ENCODE measurements around the gene RRAD. TPM values are rescaled to one million over a fixed set of nuclear protein-coding genes. Genes with fewer than 3 reads are reported as not detected.
A peak's percentile ranks its signal among the peaks of the same experiment; 100 is the strongest.
"Not testable (repeated sequence)": the region's sequence is repeated elsewhere in the genome, so short reads cannot be mapped to it uniquely, and the experiment has no call there.

The RRAD gene
- total RNA-seq, 1 experiment from 2014 or later = 2.8 TPM

DNA sequence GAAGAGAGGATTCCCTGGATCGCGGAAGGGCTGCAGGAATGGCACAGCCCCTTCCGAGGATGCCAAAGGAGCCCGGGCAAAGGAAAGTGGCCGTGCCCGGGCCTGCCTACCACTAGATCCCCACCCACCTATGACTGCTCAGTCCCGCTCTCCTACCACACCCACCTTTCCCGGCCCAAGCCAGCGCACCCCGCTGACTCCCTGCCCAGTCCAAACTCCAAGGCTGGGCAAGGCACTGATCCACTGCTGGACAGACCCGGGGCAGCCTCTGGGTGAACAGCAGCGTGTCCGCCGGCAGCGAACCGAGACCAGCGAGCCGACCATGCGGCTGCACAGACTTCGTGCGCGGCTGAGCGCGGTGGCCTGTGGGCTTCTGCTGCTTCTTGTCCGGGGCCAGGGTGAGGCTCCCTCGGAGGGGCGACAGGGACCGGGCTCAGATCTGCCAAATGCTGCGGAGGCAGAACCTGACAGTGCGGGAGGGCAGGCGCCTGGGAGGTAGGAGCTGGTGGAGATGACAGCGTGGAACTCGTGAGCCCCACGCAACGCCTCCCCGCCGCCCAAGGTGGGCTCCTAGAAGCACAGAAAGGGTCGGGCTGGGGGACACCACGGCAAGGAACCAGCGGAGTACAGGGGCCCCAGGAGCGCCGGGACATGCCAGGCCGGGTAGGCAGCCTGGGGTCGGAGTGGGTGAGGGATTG is 10.1 kb upstream of the RRAD start, which contains the start of gene CES2:
Gene CES2, plus strand, starts transcription at position 203 of the 698 bp plus-strand sequence. Its CDS starts 120 bp downstream, at position 323.
- H3K9me3 ChIP-seq (ENCODE audit: low read length) = no peaks in the 10 kb centered on the region
- ATAC-seq (peak; percentile 84), DNase-seq (peak; percentile 62)
- peaks cover 12% of the 10 kb centered on the region; the same call in 1 of the 2 replicates for H3K4me1 ChIP-seq (ENCODE audit: insufficient read depth, low read length)
- peak within 1 kb of the TSS; percentile 92 for H3K9ac ChIP-seq (ENCODE audit: low read length)
- BruUV-seq (replicated peaks) = no TSS peak
- H3K9me2 ChIP-seq (replicated peaks; ENCODE audit: low read length) = no peaks in the 10 kb centered on the region
- H3K27ac ChIP-seq (ENCODE audit: low read length) = peak within 1 kb of the TSS; percentile 74
- ChIA-PET CTCF (no interaction called here), POLR2A (ENCODE audit: unreplicated experiment) (no interaction called here)
- peak within 1 kb of the TSS; percentile 100 for H3K4me2 ChIP-seq (ENCODE audit: low read length)
- H3K27me3 ChIP-seq (ENCODE audit: low read length) = no peaks in the 10 kb centered on the region
- peaks cover 3% of the 10 kb centered on the region; the same call in 1 of the 2 replicates for H4K20me1 ChIP-seq (ENCODE audit: low read length)
- peak within 1 kb of the TSS; percentile 95 for H3K4me3 ChIP-seq (ENCODE audit: low read length)
- peak within 1 kb of the TSS; percentile 85 for H2AFZ ChIP-seq (ENCODE audit: low read length)
- no peaks in the 10 kb centered on the region for H3K36me3 ChIP-seq (ENCODE audit: low read depth, low read length)
- TF ChIP-seq EZH2phosphoT487 (IDR thresholded peaks at IDR 0.05; ENCODE audit: borderline replicate concordance, low read length) (no peak), EZH2 (IDR thresholded peaks at IDR 0.05; ENCODE audit: low read length, unreplicated experiment) (no peak)
- TF ChIP-seq, protein P1, sequence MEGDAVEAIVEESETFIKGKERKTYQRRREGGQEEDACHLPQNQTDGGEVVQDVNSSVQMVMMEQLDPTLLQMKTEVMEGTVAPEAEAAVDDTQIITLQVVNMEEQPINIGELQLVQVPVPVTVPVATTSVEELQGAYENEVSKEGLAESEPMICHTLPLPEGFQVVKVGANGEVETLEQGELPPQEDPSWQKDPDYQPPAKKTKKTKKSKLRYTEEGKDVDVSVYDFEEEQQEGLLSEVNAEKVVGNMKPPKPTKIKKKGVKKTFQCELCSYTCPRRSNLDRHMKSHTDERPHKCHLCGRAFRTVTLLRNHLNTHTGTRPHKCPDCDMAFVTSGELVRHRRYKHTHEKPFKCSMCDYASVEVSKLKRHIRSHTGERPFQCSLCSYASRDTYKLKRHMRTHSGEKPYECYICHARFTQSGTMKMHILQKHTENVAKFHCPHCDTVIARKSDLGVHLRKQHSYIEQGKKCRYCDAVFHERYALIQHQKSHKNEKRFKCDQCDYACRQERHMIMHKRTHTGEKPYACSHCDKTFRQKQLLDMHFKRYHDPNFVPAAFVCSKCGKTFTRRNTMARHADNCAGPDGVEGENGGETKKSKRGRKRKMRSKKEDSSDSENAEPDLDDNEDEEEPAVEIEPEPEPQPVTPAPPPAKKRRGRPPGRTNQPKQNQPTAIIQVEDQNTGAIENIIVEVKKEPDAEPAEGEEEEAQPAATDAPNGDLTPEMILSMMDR (conservative IDR thresholded peaks at IDR 0.05; ENCODE audit: low read depth, low read length) = no peak
- no peaks in the 10 kb centered on the region for H3F3A ChIP-seq (ENCODE audit: low read length, unreplicated experiment)
- intact Hi-C loops (cut with micrococcal nuclease) = no loop called here
- H3K79me2 ChIP-seq (ENCODE audit: low read length) = peaks cover 42% of the 10 kb centered on the region

DNA sequence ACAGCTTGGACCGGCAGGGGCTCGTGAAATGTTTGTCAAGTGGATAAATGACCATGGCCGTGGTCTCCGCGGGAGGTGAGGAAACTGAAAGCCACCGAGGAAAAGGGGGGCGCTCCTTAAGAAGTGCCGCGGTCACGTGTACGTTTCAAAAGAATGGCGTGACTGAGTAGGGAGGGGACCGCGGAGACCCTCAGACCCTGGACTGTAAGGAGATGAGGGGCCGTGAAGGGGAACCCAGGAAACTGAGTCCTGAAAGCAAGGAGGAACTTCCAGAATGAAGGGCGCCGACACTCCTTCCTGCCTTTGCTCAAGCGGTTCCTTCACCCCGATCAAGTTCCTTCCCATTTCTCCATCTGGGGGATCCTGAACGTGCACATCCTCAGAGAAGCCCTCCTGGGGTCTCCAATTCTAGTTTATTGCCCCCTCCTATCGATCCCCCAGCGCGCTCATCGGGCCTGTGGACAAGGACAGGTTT is 9.5 kb upstream of the RRAD start:
- H4K20me1 ChIP-seq (ENCODE audit: low read length); intact Hi-C loops (cut with micrococcal nuclease); CTCF ChIA-PET; H3K27me3 ChIP-seq (ENCODE audit: low read length); DNase-seq; H3K36me3 ChIP-seq (ENCODE audit: low read depth, low read length); POLR2A ChIA-PET (ENCODE audit: unreplicated experiment); BruUV-seq (replicated peaks); H3K9me2 ChIP-seq (replicated peaks; ENCODE audit: low read length); H3F3A ChIP-seq (ENCODE audit: low read length, unreplicated experiment); H3K9me3 ChIP-seq (ENCODE audit: low read length): not testable (repeated sequence)
- Histone ChIP-seq H3K9ac (ENCODE audit: low read length) (peak overlapping the region; percentile 92), H3K4me2 (ENCODE audit: low read length) (peak overlapping the region; percentile 100), H3K27ac (ENCODE audit: low read length) (peak overlapping the region; percentile 74), H3K4me1 (ENCODE audit: insufficient read depth, low read length) (peaks cover 14% of the 10 kb centered on the region; the same call in 1 of the 2 replicates), H2AFZ (ENCODE audit: low read length) (peak overlapping the region; percentile 85), H3K79me2 (ENCODE audit: low read length) (peaks cover 42% of the 10 kb centered on the region), H3K4me3 (ENCODE audit: low read length) (peak overlapping the region; percentile 95)
- 0 out of 2 replicates have a peak, but pooled peaks have one; percentile 2 for ATAC-seq

DNA sequence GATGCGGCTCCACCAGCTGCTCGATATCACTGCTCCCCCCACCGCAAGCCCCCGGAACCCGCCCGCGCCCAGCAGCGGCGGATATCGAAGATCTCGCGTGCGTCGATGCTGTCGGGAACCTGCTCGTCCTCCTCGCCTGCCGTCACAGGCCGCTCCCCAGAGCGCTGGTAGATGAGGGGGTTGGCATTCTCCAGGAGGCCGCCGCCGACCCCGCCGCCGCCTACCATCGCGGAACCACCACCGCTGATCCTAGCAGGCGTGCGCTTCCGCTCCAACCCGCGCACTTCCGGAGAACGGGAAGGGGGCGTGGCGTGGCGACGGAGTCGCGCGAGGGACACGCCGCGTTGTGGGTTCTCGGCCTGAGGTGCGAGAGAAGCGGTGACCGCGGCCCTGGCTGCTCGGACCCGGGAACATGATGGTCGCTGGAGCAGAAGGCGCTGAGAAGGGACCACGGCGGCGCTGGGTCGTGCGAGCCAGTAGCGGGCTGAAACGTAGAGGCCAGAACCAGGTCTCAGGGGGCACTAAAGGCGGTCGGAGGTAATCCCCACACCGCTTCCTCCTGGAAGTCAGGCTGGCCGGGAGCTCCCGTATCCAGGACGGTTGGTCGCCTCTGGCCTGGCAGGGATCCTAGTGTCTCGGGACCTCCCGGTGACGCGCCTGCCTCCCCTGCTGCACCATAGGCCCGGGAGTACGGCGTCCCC is 9.0 kb upstream of the RRAD start, which contains the start of gene CIAO2B:
Gene CIAO2B, minus strand, starts transcription at position 265 of the 701 bp plus-strand sequence. Its CDS starts 38 bp downstream, at position 227.
- peak; percentile 66 for ATAC-seq
- Histone ChIP-seq H3K27me3 (ENCODE audit: low read length) (no peaks in the 10 kb centered on the region), H3K9me3 (ENCODE audit: low read length) (no peaks in the 10 kb centered on the region), H4K20me1 (ENCODE audit: low read length) (peaks cover 3% of the 10 kb centered on the region; the same call in 1 of the 2 replicates), H3K9me2 (replicated peaks; ENCODE audit: low read length) (no peaks in the 10 kb centered on the region), H3K36me3 (ENCODE audit: low read depth, low read length) (no peaks in the 10 kb centered on the region), H3K27ac (ENCODE audit: low read length) (peak within 1 kb of the TSS; percentile 74), H3K4me2 (ENCODE audit: low read length) (peak within 1 kb of the TSS; percentile 100), H3K9ac (ENCODE audit: low read length) (peak within 1 kb of the TSS; percentile 92), H3K4me1 (ENCODE audit: insufficient read depth, low read length) (peaks cover 14% of the 10 kb centered on the region; the same call in 1 of the 2 replicates), H3K4me3 (ENCODE audit: low read length) (peak within 1 kb of the TSS; percentile 95), H2AFZ (ENCODE audit: low read length) (peak within 1 kb of the TSS; percentile 85), H3F3A (ENCODE audit: low read length, unreplicated experiment) (no peaks in the 10 kb centered on the region), H3K79me2 (ENCODE audit: low read length) (peaks cover 42% of the 10 kb centered on the region)
- TF ChIP-seq EZH2phosphoT487 (IDR thresholded peaks at IDR 0.05; ENCODE audit: borderline replicate concordance, low read length) = no peak
- TF ChIP-seq EZH2 (IDR thresholded peaks at IDR 0.05; ENCODE audit: low read length, unreplicated experiment) = no peak
- DNase-seq = peak; percentile 80
- ChIA-PET CTCF (no interaction called here), POLR2A (ENCODE audit: unreplicated experiment) (no interaction called here)
- intact Hi-C loops (cut with micrococcal nuclease) = no loop called here
- TSS peak; percentile 78 for BruUV-seq (replicated peaks)
